NCI-H2107 (cell line): ENCODE data around the gene TBC1D10B.
"Not testable (repeated sequence)": the region's sequence is repeated elsewhere in the genome, so short reads cannot be mapped to it uniquely, and the experiment has no call there.

Experiments
- DNase-seq: peaks from one replicate; lab custom pipeline; 2025; lab: John Stamatoyannopoulos, UW

The TBC1D10B gene

GRCh38 chr16:30397776-30398660, 27.7 kb upstream of the TBC1D10B start:
- DNase-seq, result no peak

GRCh38 chr16:30397056-30397455, 26.8 kb upstream of the TBC1D10B start:
- no peak for DNase-seq

GRCh38 chr16:30396627-30397026, 26.3 kb upstream of the TBC1D10B start:
- not testable (repeated sequence) for DNase-seq

GRCh38 chr16:30395992-30396585, 25.8 kb upstream of the TBC1D10B start:
- no peak for DNase-seq

GRCh38 chr16:30395155-30395991, 25.1 kb upstream of the TBC1D10B start, which contains the start of gene ZNF48:
Gene ZNF48 (plus strand): TSS chr16:30395420. CDS start chr16:30395795, 375 bp downstream.
- peak; percentile 86 for DNase-seq

GRCh38 chr16:30394592-30395154, 24.4 kb upstream of the TBC1D10B start:
- DNase-seq, result no peak

- DNase-seq, result no peak
Observed at GRCh38 chr16:30383521-30383920, 13.2 kb upstream of the TBC1D10B start.

GRCh38 chr16:30382111-30382881, 12.0 kb upstream of the TBC1D10B start, which contains the start of gene SEPTIN1:
Gene SEPTIN1 (minus strand): TSS chr16:30382561. CDS start chr16:30382542, 19 bp downstream.
- no peak for DNase-seq

GRCh38 chr16:30381291-30382041, 11.2 kb upstream of the TBC1D10B start:
- DNase-seq, result no peak

GRCh38 chr16:30380803-30381208, 10.5 kb upstream of the TBC1D10B start:
- no peak for DNase-seq

- no peak for DNase-seq
Observed at GRCh38 chr16:30380072-30380802, 9.9 kb upstream of the TBC1D10B start.

- DNase-seq, result no peak
Observed at GRCh38 chr16:30379158-30379783, 9.0 kb upstream of the TBC1D10B start.

GRCh38 chr16:30378236-30379157, 8.2 kb upstream of the TBC1D10B start:
- peak; percentile 90 for DNase-seq

GRCh38 chr16:30377812-30378235, 7.5 kb upstream of the TBC1D10B start:
- peak; percentile 45 for DNase-seq

- no peak for DNase-seq
Observed at GRCh38 chr16:30377050-30377811, 6.9 kb upstream of the TBC1D10B start.

GRCh38 chr16:30376461-30376902, 6.2 kb upstream of the TBC1D10B start:
- DNase-seq, result no peak

GRCh38 chr16:30375864-30376263, 5.6 kb upstream of the TBC1D10B start:
- DNase-seq, result no peak
